GM12878 (cell line): ENCODE data around the gene TSPO. TPM values are rescaled to one million over a fixed set of nuclear protein-coding genes. Genes with fewer than 3 reads are reported as not detected.
A peak's percentile ranks its signal among the peaks of the same experiment; 100 is the strongest.

Experiments
- ATAC-seq: fragments of 200-7000 bp; cut with Tn5 transposase; 3 replicates; pipeline ENCODE4 v1.9.1; 2020; ENCODE audit warnings: mild to moderate bottlenecking, moderate library complexity
- BruUV-seq: library from RNA; stranded (reverse); fragments of 400-500 nt; replicated peaks from 2 replicates; lab custom pipeline; 2021; lab: Mats Ljungman, UMichigan
- CTCF ChIA-PET: fragments of 300-600 bp; sonication (Branson Sonifier 250); formaldehyde crosslinking; extraction: SDS; loops from one replicate; lab custom pipeline; 2021; ENCODE audit warnings: inconsistent platforms; lab: Yijun Ruan, JAX
- POLR2A ChIA-PET: fragments of 350-600 bp; formaldehyde crosslinking; extraction: SDS; loops from one replicate; lab custom pipeline; 2021; ENCODE audit warnings: inconsistent platforms; lab: Charles Lee
- RAD21 ChIA-PET: fragments of 300-600 bp; sonication (Branson Sonifier 250); formaldehyde crosslinking; loops from one replicate; lab custom pipeline; 2023; ENCODE audit warnings: antibody characterized with exemption; ENCODE audit not compliant: unreplicated experiment; lab: Charles Lee
- SMC1A ChIA-PET: fragments of 300-600 bp; sonication (Branson Sonifier 250); formaldehyde crosslinking; loops from one replicate; lab custom pipeline; 2023; ENCODE audit not compliant: unreplicated experiment, uncharacterized antibody; lab: Charles Lee
- DNase-seq: peaks from one replicate; pipeline ENCODE4 v3.0.0-alpha.2; 2011; ENCODE audit warnings: low read depth, low spot score
- FAIRE-seq: peaks from 3 replicates; lab custom pipeline; 2011; peaks lifted over from hg19 to GRCh38; lab: Jason Lieb, UNC
- H2AFZ ChIP-seq: 2 replicates; pipeline ENCODE4 v1.6.0; 2011; ENCODE audit warnings: low read depth, low read length, control low read depth; ENCODE audit not compliant: control insufficient read depth
- H3K27ac ChIP-seq: 2 replicates; pipeline ENCODE4 v1.5.1; 2011; ENCODE audit warnings: control low read depth; ENCODE audit not compliant: control insufficient read depth, insufficient read depth
- H3K27me3 ChIP-seq, 2 experiments: replicated peaks in 1 of 2; 2 replicates each; pipeline versions ENCODE4 v1.6.0 to v1.6.1; 2011; ENCODE audit warnings: low read length in 1 of 2; ENCODE audit not compliant: control insufficient read depth in 2 of 2, insufficient read depth in 2 of 2
- H3K36me3 ChIP-seq, 2 experiments: 2 replicates each; pipeline ENCODE4 v1.5.1; 2011; ENCODE audit warnings: low read length in 1 of 2; ENCODE audit not compliant: control insufficient read depth in 2 of 2, insufficient read depth in 2 of 2
- H3K4me1 ChIP-seq: 2 replicates; pipeline ENCODE4 v1.6.1; 2011; ENCODE audit warnings: mild to moderate bottlenecking, low read length, moderate library complexity, mixed read lengths; ENCODE audit not compliant: control insufficient read depth, insufficient read depth
- H3K4me2 ChIP-seq: 2 replicates; pipeline ENCODE4 v1.6.0; 2011; ENCODE audit warnings: control low read depth; ENCODE audit not compliant: control insufficient read depth, insufficient read depth
- H3K4me3 ChIP-seq: fragments of 200-600 bp; sonication (generic); 2 replicates; pipeline ENCODE4 v1.5.1; 2016
- H3K79me2 ChIP-seq: 2 replicates; pipeline ENCODE4 v1.6.0; 2011; ENCODE audit warnings: low read length; ENCODE audit not compliant: control insufficient read depth, insufficient read depth
- H3K9ac ChIP-seq: 2 replicates; pipeline ENCODE4 v1.8.0; 2011; ENCODE audit warnings: low read length, control low read depth, mixed read lengths; ENCODE audit not compliant: control insufficient read depth, insufficient read depth
- H3K9me3 ChIP-seq: replicated peaks from 3 replicates; pipeline ENCODE4 v1.5.1; 2011; ENCODE audit warnings: mild to moderate bottlenecking, low read length; ENCODE audit not compliant: control insufficient read depth, insufficient read depth
- H4K20me1 ChIP-seq: 2 replicates; pipeline ENCODE4 v1.6.0; 2011; ENCODE audit not compliant: control insufficient read depth, insufficient read depth
- ESRRA ChIP-seq: IDR thresholded peaks from 2 replicates; pipeline ENCODE4 v1.6.1; 2012; ENCODE audit warnings: mild to moderate bottlenecking, low read length, improper control_type of control experiment
- FOXK2 ChIP-seq: fragments of 450-650 bp; IDR thresholded peaks from 2 replicates; pipeline ENCODE4 v1.6.1; 2017; ENCODE audit warnings: mild to moderate bottlenecking, moderate library complexity
- GABPA ChIP-seq: IDR thresholded peaks from 2 replicates; pipeline ENCODE4 v1.6.1; 2014; ENCODE audit warnings: antibody characterized with exemption, low read depth, mild to moderate bottlenecking, inconsistent platforms
- LARP7 ChIP-seq: fragments of 450-650 bp; IDR thresholded peaks from 2 replicates; pipeline ENCODE4 v1.6.1; 2017; ENCODE audit warnings: mild to moderate bottlenecking
- MYC ChIP-seq: IDR thresholded peaks from 2 replicates; pipeline ENCODE4 v1.6.1; 2011; ENCODE audit warnings: mild to moderate bottlenecking, low read length, moderate library complexity, inconsistent platforms; ENCODE audit not compliant: insufficient read depth, insufficient replicate concordance, insufficient read length, severe bottlenecking
- SMAD5 ChIP-seq: IDR thresholded peaks from 2 replicates; pipeline ENCODE4 v1.6.1; 2016; ENCODE audit warnings: antibody characterized with exemption, low read depth
- TCF12 ChIP-seq: IDR thresholded peaks from 2 replicates; pipeline ENCODE4 v1.6.1; 2011; ENCODE audit warnings: low read depth, mild to moderate bottlenecking, low read length
- ZNF622 ChIP-seq: fragments of 450-650 bp; IDR thresholded peaks from 2 replicates; pipeline ENCODE4 v1.6.1; 2017; ENCODE audit warnings: mild to moderate bottlenecking, inconsistent platforms
- WGBS: methylation state at CpG from one replicate; pipeline ENCODE4 v1.1.6; 2016; ENCODE audit warnings: low lambda C conversion rate; ENCODE audit not compliant: insufficient replicate concordance, insufficient coverage; ENCODE audit errors: missing lambda C conversion rate; 5-methylcytosine and 5-hydroxymethylcytosine counted together
- in situ Hi-C: fragments of 300-500 bp; cut with MboI; formaldehyde crosslinking; loops from 9 replicates; pipeline ENCODE4 v1.14.3; 2018; ENCODE audit warnings: mixed read lengths
- intact Hi-C: fragments of 100-400 bp; cut with micrococcal nuclease; formaldehyde crosslinking; loops from one replicate; pipeline ENCODE4 v1.14.2; 2022; ENCODE audit not compliant: unreplicated experiment
- polyA plus RNA-seq, 11 experiments: library from polyadenylated mRNA; depleted of rRNA in 4 of 11; unstranded in 6 of 11; stranded (reverse) in 5 of 11; fragments of >200 nt; fragmentation: Nextera tagmentation in 4 of 11; fragmentation: Illumina TruSeq in 1 of 11; extraction: Ambion mirVana in 4 of 11; extraction: Trizol in 1 of 11; gene quantifications; 1 replicate in 1 of 11; 2 replicates in 10 of 11; pipeline versions ENCODE4 v1.2.1 to v1.2.3, GENCODE V29; 2011 to 2016; ENCODE audit warnings: inconsistent platforms in 2 of 11, missing spikeins in 2 of 11, low read depth in 1 of 11
- total RNA-seq, 4 experiments: library from RNA; depleted of rRNA in 3 of 4; stranded (reverse); fragments of >200 nt in 3 of 4; fragmentation: Illumina TruSeq in 1 of 4; extraction: Trizol in 1 of 4; gene quantifications; 2 replicates each; pipeline versions ENCODE4 v1.2.1 to v1.2.3, GENCODE V29; 2013 to 2021
- TF ChIP-seq, protein P1 (sequence below): IDR thresholded peaks from 2 replicates; pipeline ENCODE4 v1.6.1; 2011; ENCODE audit warnings: borderline replicate concordance, low read depth, mild to moderate bottlenecking, moderate library complexity, mixed read lengths, low read length; ENCODE audit not compliant: insufficient read depth; ENCODE audit errors: extremely low read length

TSPO gene
- total and polyA plus RNA-seq, 10 of the 15 experiments (the other 5 are each of a cell fraction or from before 2014, with no cell fraction given): 1.4 to 50.5 (median 18.8) TPM

DNA sequence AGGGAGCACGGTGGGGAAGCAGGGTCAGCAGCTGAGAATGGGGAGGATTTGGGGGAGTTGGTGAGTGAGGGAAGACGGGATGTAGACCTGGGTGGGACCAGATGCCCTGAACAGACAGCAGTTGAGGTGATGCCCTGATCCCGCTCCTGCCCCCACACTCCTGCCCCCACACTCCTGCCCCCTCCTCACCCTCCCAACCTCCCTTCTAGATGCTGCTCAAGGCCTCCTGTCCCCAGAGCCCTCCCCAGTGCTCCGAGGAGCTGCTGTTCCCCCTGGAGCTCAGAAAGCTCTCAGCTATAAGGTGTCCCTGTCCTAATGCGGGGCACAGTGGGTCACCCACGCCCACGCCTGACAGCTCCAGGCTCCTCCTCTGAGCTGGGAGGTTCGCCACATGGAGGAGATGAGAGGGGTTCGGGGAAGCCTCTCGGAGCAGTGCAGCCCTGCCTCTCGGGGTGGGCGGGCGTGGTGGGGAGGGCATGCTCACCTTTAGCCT lies 60.6 kb downstream of the TSPO start:
- no TSS peak for BruUV-seq
- Histone ChIP-seq H4K20me1 (no peaks in the 10 kb centered on the region; the same call in 1 of the 2 replicates), H3K27ac (no peak overlapping the region), H3K4me1 (no peaks in the 10 kb centered on the region), H3K9ac (no peak overlapping the region), H2AFZ (no peak overlapping the region), H3K79me2 (no peaks in the 10 kb centered on the region), H3K27me3 (no peaks in the 10 kb centered on the region; a peak in 2 of 4 replicates), H3K36me3 (no peaks in the 10 kb centered on the region), H3K4me3 (no peak overlapping the region), H3K9me3 (no peaks in the 10 kb centered on the region), H3K4me2 (no peak overlapping the region)
- POLR2A ChIA-PET: no interaction called here
- DNase-seq: no peak
- 37% methylated on average over 11 of the region's 13 CpGs for WGBS
- TF ChIP-seq MYC (no peak), GABPA (no peak), SMAD5 (no peak), LARP7 (no peak), ZNF622 (no peak), TCF12 (no peak), ESRRA (no peak)
- CTCF ChIA-PET: no interaction called here
- intact Hi-C loops: no loop called here
- in situ Hi-C loops: no loop called here
- ATAC-seq: no peak
- SMC1A ChIA-PET: no interaction called here
- FAIRE-seq: no peak
- RAD21 ChIA-PET: no interaction called here

DNA sequence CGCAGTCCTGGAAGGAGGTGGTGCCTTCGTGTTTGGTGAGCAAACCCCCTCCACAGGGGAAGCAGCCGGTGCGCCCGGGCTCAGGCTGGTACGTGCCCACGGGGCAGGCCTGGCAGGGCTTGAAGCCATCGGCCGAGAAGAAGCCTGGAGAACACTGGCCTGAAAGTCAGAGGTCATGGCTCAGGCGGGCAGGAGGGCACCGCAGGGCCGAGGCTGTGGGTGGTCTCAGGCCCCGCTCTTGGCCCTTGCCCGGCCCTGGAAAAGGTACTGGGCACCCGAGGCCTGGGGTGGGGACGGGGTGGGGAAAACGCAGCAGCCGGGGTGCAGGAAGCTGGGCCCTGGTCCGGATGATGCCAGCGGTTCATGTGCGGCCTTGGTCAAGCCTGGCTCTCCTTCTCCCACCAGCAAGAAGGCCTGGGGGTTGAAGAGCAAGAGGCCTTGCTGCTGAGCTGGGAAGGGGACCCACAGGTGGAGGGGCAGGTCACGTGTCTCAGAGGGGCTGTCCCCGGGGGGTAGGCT lies 61.1 kb downstream of the TSPO start:
- Histone ChIP-seq H3K27me3 (no peaks in the 10 kb centered on the region; a peak in 2 of 4 replicates), H3K27ac (no peak overlapping the region), H4K20me1 (no peaks in the 10 kb centered on the region; the same call in 1 of the 2 replicates), H3K4me1 (no peaks in the 10 kb centered on the region), H3K79me2 (no peaks in the 10 kb centered on the region), H3K9ac (no peak overlapping the region), H2AFZ (no peak overlapping the region), H3K9me3 (no peaks in the 10 kb centered on the region), H3K4me3 (no peak overlapping the region), H3K36me3 (no peaks in the 10 kb centered on the region), H3K4me2 (no peak overlapping the region)
- SMC1A ChIA-PET: no interaction called here
- POLR2A ChIA-PET: no interaction called here
- FAIRE-seq: no peak
- CTCF ChIA-PET: no interaction called here
- no peak for ATAC-seq
- 37% methylated on average over 21 of the region's 23 CpGs for WGBS
- intact Hi-C loops (no loop called here), in situ Hi-C loops (no loop called here)
- RAD21 ChIA-PET: no interaction called here
- no TSS peak for BruUV-seq
- no peak for TF ChIP-seq FOXK2
- TF ChIP-seq, protein P1, sequence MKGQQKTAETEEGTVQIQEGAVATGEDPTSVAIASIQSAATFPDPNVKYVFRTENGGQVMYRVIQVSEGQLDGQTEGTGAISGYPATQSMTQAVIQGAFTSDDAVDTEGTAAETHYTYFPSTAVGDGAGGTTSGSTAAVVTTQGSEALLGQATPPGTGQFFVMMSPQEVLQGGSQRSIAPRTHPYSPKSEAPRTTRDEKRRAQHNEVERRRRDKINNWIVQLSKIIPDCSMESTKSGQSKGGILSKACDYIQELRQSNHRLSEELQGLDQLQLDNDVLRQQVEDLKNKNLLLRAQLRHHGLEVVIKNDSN: peak; percentile 13
- no peak for DNase-seq

Other genes with a start within 250 kb of the TSPO start
- 26.4 and 27.5 TPM in 2 replicates for gene PACSIN2, start 136.4 kb upstream of the TSPO start, total RNA-seq (2014; rRNA removed)
- gene PACSIN2, start 136.4 kb upstream of the TSPO start, total RNA-seq (2014; rRNA removed; fragmentation: Illumina TruSeq; extraction: Trizol): 42.1 and 45.9 TPM in 2 replicates
- gene PACSIN2, start 136.4 kb upstream of the TSPO start, total RNA-seq (2021): 78.7 and 80.6 TPM in 2 replicates
- gene PACSIN2, start 136.4 kb upstream of the TSPO start, polyA plus RNA-seq (2011; rRNA removed): 57.4 and 67.7 TPM in 2 replicates
- gene PACSIN2, start 136.4 kb upstream of the TSPO start, polyA plus RNA-seq (2014; fragmentation: Illumina TruSeq; extraction: Trizol): 36.0 and 47.4 TPM in 2 replicates
- gene PACSIN2, start 136.4 kb upstream of the TSPO start, polyA plus RNA-seq (2014; fragmentation: Nextera tagmentation; extraction: Ambion mirVana): 1 to 10 TPM in 1 of 2 experiments, under 1 TPM in 1; 0.93 to 1.6 TPM
- gene PACSIN2, start 136.4 kb upstream of the TSPO start, polyA plus RNA-seq (2014; rRNA removed): 53.9 and 60.0 TPM in 2 replicates
- gene PACSIN2, start 136.4 kb upstream of the TSPO start, polyA plus RNA-seq (2016; fragmentation: Nextera tagmentation; extraction: Ambion mirVana): 10 to 100 TPM; 46.3 to 49.5 TPM
- gene TTLL1, start 62.2 kb upstream of the TSPO start, total RNA-seq (2014; rRNA removed): 2.8 and 3.4 TPM in 2 replicates
- gene TTLL1, start 62.2 kb upstream of the TSPO start, total RNA-seq (2014; rRNA removed; fragmentation: Illumina TruSeq; extraction: Trizol): 3.7 and 3.8 TPM in 2 replicates
- gene TTLL1, start 62.2 kb upstream of the TSPO start, total RNA-seq (2021): 2.6 and 3.5 TPM in 2 replicates
- 2.2 TPM in 2 replicates for gene TTLL1, start 62.2 kb upstream of the TSPO start, polyA plus RNA-seq (2011; rRNA removed)
- 4.8 and 5.6 TPM in 2 replicates for gene TTLL1, start 62.2 kb upstream of the TSPO start, polyA plus RNA-seq (2014; fragmentation: Illumina TruSeq; extraction: Trizol)
- gene TTLL1, start 62.2 kb upstream of the TSPO start, polyA plus RNA-seq (2014; fragmentation: Nextera tagmentation; extraction: Ambion mirVana): under 1 TPM; 0.39 to 0.80 TPM
- 4.5 and 4.9 TPM in 2 replicates for gene TTLL1, start 62.2 kb upstream of the TSPO start, polyA plus RNA-seq (2014; rRNA removed)
- gene TTLL1, start 62.2 kb upstream of the TSPO start, polyA plus RNA-seq (2016; fragmentation: Nextera tagmentation; extraction: Ambion mirVana): 1 to 10 TPM; 3.9 to 4.4 TPM
- gene BIK, start 40.8 kb upstream of the TSPO start, total RNA-seq (2014; rRNA removed): 9.8 and 10.5 TPM in 2 replicates
- 2.7 TPM in 2 replicates for gene BIK, start 40.8 kb upstream of the TSPO start, total RNA-seq (2014; rRNA removed; fragmentation: Illumina TruSeq; extraction: Trizol)
- 6.3 and 8.0 TPM in 2 replicates for gene BIK, start 40.8 kb upstream of the TSPO start, total RNA-seq (2021)
- 0.16 and 0.33 TPM in 2 replicates for gene BIK, start 40.8 kb upstream of the TSPO start, polyA plus RNA-seq (2011; rRNA removed)
- gene BIK, start 40.8 kb upstream of the TSPO start, polyA plus RNA-seq (2014; fragmentation: Illumina TruSeq; extraction: Trizol): 1.6 TPM in 1 of 2 replicates, not detected in the other
- gene BIK, start 40.8 kb upstream of the TSPO start, polyA plus RNA-seq (2014; fragmentation: Nextera tagmentation; extraction: Ambion mirVana): 1 to 10 TPM; 1.4 to 1.5 TPM
- 7.5 TPM in 2 replicates for gene BIK, start 40.8 kb upstream of the TSPO start, polyA plus RNA-seq (2014; rRNA removed)
- gene BIK, start 40.8 kb upstream of the TSPO start, polyA plus RNA-seq (2016; fragmentation: Nextera tagmentation; extraction: Ambion mirVana): 1 to 10 TPM; 5.1 to 5.6 TPM
- 20.6 and 22.3 TPM in 2 replicates for gene MCAT, start 8.2 kb upstream of the TSPO start, total RNA-seq (2014; rRNA removed)
- gene MCAT, start 8.2 kb upstream of the TSPO start, total RNA-seq (2014; rRNA removed; fragmentation: Illumina TruSeq; extraction: Trizol): 9.9 and 11.8 TPM in 2 replicates
- 26.2 and 26.5 TPM in 2 replicates for gene MCAT, start 8.2 kb upstream of the TSPO start, total RNA-seq (2021)
- gene MCAT, start 8.2 kb upstream of the TSPO start, polyA plus RNA-seq (2011; rRNA removed): 12.1 and 16.5 TPM in 2 replicates
- 5.3 and 11.9 TPM in 2 replicates for gene MCAT, start 8.2 kb upstream of the TSPO start, polyA plus RNA-seq (2014; fragmentation: Illumina TruSeq; extraction: Trizol)
- 10 to 100 TPM in 1 of 2 experiments, 1 to 10 TPM in 1; 3.6 to 10.8 TPM for gene MCAT, start 8.2 kb upstream of the TSPO start, polyA plus RNA-seq (2014; fragmentation: Nextera tagmentation; extraction: Ambion mirVana)
- 29.1 and 30.8 TPM in 2 replicates for gene MCAT, start 8.2 kb upstream of the TSPO start, polyA plus RNA-seq (2014; rRNA removed)
- gene MCAT, start 8.2 kb upstream of the TSPO start, polyA plus RNA-seq (2016; fragmentation: Nextera tagmentation; extraction: Ambion mirVana): 10 to 100 TPM; 22.1 to 26.4 TPM
- gene TTLL12, start 35.6 kb downstream of the TSPO start, total RNA-seq (2014; rRNA removed): 79.5 and 89.8 TPM in 2 replicates
- 17.7 and 22.3 TPM in 2 replicates for gene TTLL12, start 35.6 kb downstream of the TSPO start, total RNA-seq (2014; rRNA removed; fragmentation: Illumina TruSeq; extraction: Trizol)
- gene TTLL12, start 35.6 kb downstream of the TSPO start, total RNA-seq (2021): 65.6 and 66.6 TPM in 2 replicates
- gene TTLL12, start 35.6 kb downstream of the TSPO start, polyA plus RNA-seq (2011; rRNA removed): 4.9 and 14.9 TPM in 2 replicates
- gene TTLL12, start 35.6 kb downstream of the TSPO start, polyA plus RNA-seq (2014; fragmentation: Illumina TruSeq; extraction: Trizol): 6.8 and 26.6 TPM in 2 replicates
- 1 to 10 TPM in 1 of 2 experiments, under 1 TPM in 1; 1.00 to 3.0 TPM for gene TTLL12, start 35.6 kb downstream of the TSPO start, polyA plus RNA-seq (2014; fragmentation: Nextera tagmentation; extraction: Ambion mirVana)
- gene TTLL12, start 35.6 kb downstream of the TSPO start, polyA plus RNA-seq (2014; rRNA removed): 50.5 and 58.7 TPM in 2 replicates
- 10 to 100 TPM; 66.1 to 83.6 TPM for gene TTLL12, start 35.6 kb downstream of the TSPO start, polyA plus RNA-seq (2016; fragmentation: Nextera tagmentation; extraction: Ambion mirVana)
- gene SCUBE1, start 191.8 kb downstream of the TSPO start, total RNA-seq (2014; rRNA removed): not detected in 2 replicates
- gene SCUBE1, start 191.8 kb downstream of the TSPO start, total RNA-seq (2014; rRNA removed; fragmentation: Illumina TruSeq; extraction: Trizol): not detected in 2 replicates
- not detected in 2 replicates for gene SCUBE1, start 191.8 kb downstream of the TSPO start, total RNA-seq (2021)
- gene SCUBE1, start 191.8 kb downstream of the TSPO start, polyA plus RNA-seq (2011; rRNA removed): not detected in 2 replicates
- gene SCUBE1, start 191.8 kb downstream of the TSPO start, polyA plus RNA-seq (2014; fragmentation: Illumina TruSeq; extraction: Trizol): not detected in 2 replicates
- gene SCUBE1, start 191.8 kb downstream of the TSPO start, polyA plus RNA-seq (2014; fragmentation: Nextera tagmentation; extraction: Ambion mirVana): not detected
- gene SCUBE1, start 191.8 kb downstream of the TSPO start, polyA plus RNA-seq (2014; rRNA removed): 0.01 TPM in 1 of 2 replicates, not detected in the other
- gene SCUBE1, start 191.8 kb downstream of the TSPO start, polyA plus RNA-seq (2016; fragmentation: Nextera tagmentation; extraction: Ambion mirVana): not detected